D721Med (cell line): ENCODE data around the gene PLXNA1.

Experiments
- DNase-seq: peaks from one replicate; pipeline ENCODE4 v3.0.0; 2011; ENCODE audit warnings: low spot score; ENCODE audit not compliant: insufficient read length
- FAIRE-seq: peaks from 2 replicates; lab custom pipeline; 2011; peaks lifted over from hg19 to GRCh38; lab: Jason Lieb, UNC
- TF ChIP-seq, protein P1 (sequence below): IDR thresholded peaks from 2 replicates; pipeline ENCODE4 v1.5.1; 2012; ENCODE audit warnings: mild to moderate bottlenecking, control low read depth; ENCODE audit not compliant: insufficient read depth; ENCODE audit errors: missing control alignments

The PLXNA1 gene

DNA sequence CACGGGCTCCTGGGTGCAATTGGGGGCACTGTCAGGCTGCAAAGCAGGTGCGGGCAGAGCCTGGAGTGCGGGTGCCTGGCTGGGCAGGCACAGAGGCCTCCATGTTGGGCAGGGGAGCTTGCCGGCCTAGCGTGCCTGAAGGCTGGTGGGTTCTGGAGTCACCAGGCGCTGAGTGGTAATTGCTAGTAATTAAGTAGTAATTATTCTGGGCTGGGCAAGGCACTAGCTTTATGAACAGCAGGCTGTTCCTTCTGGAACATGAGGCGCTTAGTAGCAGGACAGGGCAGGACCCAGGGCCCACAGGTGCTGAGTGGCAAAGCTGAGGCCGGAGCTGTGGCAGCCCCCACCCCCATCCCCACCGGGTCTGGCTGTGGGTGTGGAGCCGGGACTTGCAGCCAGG lies 25.3 kb downstream of the PLXNA1 start:
- no peak for FAIRE-seq
- TF ChIP-seq, protein P1, sequence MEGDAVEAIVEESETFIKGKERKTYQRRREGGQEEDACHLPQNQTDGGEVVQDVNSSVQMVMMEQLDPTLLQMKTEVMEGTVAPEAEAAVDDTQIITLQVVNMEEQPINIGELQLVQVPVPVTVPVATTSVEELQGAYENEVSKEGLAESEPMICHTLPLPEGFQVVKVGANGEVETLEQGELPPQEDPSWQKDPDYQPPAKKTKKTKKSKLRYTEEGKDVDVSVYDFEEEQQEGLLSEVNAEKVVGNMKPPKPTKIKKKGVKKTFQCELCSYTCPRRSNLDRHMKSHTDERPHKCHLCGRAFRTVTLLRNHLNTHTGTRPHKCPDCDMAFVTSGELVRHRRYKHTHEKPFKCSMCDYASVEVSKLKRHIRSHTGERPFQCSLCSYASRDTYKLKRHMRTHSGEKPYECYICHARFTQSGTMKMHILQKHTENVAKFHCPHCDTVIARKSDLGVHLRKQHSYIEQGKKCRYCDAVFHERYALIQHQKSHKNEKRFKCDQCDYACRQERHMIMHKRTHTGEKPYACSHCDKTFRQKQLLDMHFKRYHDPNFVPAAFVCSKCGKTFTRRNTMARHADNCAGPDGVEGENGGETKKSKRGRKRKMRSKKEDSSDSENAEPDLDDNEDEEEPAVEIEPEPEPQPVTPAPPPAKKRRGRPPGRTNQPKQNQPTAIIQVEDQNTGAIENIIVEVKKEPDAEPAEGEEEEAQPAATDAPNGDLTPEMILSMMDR = no peak
- no peak for DNase-seq

DNA sequence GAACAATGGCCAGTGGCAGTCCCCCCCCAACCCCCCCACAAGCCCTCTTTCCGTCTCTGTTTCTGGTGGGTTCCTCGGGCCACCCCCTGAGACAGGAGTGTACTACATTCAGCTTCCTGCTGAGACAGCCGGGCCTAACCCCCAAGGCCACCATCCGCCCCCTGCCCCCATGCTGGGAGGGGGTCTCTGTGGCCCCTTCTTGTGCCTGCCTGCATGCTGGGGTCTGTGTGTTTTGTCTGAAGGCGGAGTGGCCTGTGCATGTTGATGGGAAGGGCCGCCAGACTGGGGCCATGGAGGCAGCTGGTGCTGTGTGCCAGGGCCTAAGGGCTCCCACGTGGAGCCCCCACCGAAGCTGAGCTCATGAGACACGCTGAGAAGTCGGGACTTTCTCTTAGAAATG lies 26.6 kb downstream of the PLXNA1 start:
- FAIRE-seq = no peak
- no peak for DNase-seq
- TF ChIP-seq, protein P1 = no peak

DNA sequence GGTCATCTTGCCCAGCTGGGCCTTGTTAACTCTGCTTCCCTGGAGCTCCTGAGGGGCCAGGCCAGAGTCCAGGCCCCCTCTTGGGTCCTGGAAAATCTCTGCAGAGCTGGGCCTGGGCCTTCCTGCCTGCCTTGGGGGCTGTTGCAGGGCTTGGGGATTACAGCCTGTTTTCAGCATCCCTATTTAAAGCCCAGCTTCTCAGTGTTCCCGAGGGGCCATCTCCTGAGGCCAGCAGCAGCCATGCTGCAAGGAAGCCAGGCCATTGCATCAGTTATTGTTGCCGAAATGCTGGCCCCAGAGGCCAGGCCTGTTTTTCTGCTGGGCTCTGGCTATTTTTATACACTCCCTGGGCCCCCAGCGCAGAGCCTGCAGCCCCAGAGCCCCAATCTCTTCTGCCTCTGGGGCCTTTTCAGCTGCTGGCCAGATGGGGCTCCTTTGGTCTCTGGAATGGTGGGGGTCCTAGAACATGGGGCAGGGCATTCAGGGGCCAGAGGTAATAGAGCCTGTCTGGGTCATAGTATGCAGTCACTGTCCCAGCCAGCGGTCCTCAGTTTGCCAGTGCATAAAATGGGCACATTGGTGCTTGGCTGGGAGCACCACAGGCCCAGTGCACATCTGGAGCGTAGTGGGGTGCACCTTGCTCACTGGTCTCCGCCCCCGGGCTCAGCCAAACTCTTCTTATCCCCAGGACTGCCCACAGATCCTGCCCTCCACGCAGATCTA lies 28.5 kb downstream of the PLXNA1 start:
- DNase-seq = peak; percentile 50
- no peak for FAIRE-seq
- TF ChIP-seq, protein P1 = no peak

DNA sequence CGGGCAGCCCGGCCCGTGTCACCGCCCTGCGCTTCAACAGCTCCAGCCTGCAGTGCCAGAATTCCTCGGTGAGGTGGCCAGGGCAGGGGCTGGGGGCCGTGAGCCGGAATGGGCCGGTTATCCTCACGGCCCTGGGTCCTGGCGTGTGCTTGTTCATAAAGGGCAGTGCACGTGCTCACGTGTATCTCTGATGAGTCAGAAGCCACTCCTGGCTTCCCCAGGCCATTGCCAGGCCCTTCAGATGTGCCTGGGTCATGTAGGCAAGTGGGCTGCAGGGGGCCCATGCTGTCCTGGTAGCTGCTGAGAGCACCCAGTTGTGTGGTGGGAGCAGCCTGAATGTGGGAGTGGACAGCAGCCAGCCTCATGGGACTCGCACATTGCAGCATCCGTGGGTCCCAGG lies 29.2 kb downstream of the PLXNA1 start:
- no peak for DNase-seq
- FAIRE-seq = no peak
- TF ChIP-seq, protein P1 = no peak

DNA sequence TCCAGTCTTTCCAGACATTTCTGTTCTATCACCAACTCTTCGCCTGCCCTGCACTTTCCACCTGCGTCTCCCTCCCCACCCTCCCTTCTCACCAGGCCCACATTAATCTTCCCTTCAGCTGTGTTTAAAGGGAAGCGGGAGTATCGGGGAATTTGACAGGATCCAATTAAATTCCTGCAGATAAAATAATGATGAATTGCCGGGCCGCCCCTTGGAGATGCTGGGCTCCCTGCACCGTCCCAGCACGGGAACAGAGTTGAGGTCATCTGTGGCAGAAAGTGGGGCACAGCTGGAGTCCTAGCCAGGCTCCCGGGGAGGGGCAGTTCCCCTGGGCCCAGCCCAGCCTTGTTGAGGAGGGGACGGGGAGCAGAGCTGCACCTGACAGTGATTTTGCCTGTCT lies 30.3 kb downstream of the PLXNA1 start:
- DNase-seq (no peak), FAIRE-seq (no peak)
- TF ChIP-seq, protein P1 = no peak

DNA sequence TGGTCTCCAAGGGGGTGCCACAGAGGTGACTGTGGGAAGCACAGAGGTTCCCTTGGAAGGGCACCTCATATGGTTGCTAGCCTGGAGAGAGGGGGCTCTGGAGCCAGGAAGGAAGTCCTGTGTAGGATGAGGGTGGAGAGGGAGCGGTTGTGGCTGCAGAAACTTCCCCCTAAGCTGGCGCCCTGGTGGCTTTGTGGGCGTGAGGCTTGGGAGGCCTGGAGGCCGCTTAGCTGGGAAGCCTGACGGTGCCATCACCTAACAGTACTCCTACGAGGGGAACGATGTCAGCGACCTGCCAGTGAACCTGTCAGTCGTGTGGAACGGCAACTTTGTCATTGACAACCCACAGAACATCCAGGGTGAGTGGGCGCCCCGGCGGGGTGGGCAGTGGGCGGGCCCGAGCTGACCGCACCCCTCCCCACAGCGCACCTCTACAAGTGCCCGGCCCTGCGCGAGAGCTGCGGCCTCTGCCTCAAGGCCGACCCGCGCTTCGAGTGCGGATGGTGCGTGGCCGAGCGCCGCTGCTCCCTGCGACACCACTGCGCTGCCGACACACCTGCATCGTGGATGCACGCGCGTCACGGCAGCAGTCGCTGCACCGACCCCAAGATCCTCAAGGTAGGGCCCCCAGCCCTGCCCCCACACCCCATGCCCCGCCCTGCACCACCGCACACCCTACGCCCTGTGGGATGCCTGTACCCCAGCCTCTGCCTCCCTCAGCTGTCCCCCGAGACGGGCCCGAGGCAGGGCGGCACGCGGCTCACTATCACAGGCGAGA lies 31.0 kb downstream of the PLXNA1 start:
- DNase-seq (no peak), FAIRE-seq (no peak)
- TF ChIP-seq, protein P1 = no peak
